NCI-H526 treated with DMSO at 0.1 percent for 48 hours (cell line): ENCODE data around the gene NMU.
A peak's percentile ranks its signal among the peaks of the same experiment; 100 is the strongest.
"Not testable (repeated sequence)": the region's sequence is repeated elsewhere in the genome, so short reads cannot be mapped to it uniquely, and the experiment has no call there.

ENCODE experiments used
- DNase-seq: peaks from one replicate; lab custom pipeline; 2025; lab: John Stamatoyannopoulos, UW

Gene NMU

DNA sequence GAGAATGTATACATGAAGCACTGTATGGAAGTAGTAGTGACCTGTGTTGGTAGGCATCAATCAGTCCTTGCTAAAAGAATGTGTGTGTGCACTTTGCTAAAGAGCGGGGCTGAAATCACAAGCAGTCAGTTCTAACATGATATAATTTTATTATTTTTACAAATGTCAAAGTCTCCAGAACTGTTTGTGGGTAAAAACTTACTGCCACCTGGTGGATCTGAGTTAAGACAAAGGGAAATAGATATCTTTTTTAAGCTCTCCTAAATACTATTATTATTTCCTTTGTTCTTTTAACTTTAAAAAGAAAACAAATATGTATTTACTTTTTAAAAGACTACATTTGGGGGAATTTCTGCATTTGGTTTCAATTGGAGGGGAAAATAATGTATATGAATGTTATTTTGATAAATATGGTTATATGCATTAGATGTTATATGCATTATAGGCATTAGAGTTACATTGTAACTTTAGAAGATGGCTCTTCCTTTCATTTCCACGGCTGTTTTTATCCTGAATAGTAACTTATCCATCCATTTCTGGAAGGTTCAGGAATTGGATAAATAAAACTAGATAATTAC, 81.6 kb downstream of the NMU start:
- DNase-seq: no peak

- DNase-seq: no peak
Measured at GRCh38 chr4:55553441-55554201, 82.5 kb downstream of the NMU start.

GRCh38 chr4:55551964-55552363, 84.1 kb downstream of the NMU start:
- DNase-seq: not testable (repeated sequence)

GRCh38 chr4:55549888-55550287, 86.2 kb downstream of the NMU start:
- no peak for DNase-seq

DNA sequence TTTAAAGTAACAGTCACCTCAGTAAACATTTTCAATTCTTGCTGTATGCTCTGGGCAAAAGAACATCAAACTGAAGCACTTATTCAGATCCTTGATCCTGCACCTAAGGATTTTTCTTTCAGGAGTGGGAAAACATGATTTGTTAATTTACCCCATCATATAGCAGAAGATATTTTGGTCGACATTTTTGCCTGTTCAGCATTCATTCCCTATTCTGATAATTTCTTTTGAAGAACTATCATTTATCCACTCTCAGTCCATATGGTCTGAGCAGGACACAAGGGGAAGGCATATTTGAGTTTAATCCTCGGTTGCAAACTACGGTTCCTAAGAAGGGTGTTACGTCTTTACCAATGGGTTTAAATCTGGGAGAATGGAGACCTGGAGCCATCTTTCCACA, 88.2 kb downstream of the NMU start:
- DNase-seq: no peak

GRCh38 chr4:55547466-55547770, 88.7 kb downstream of the NMU start:
- no peak for DNase-seq

- peak; percentile 87 for DNase-seq
Measured at GRCh38 chr4:55546756-55547465, 89.2 kb downstream of the NMU start, which contains the start of gene CLOCK. TSS of gene CLOCK (minus strand) at chr4:55546909. CDS start at chr4:55482785, 64,124 bp downstream.

DNA sequence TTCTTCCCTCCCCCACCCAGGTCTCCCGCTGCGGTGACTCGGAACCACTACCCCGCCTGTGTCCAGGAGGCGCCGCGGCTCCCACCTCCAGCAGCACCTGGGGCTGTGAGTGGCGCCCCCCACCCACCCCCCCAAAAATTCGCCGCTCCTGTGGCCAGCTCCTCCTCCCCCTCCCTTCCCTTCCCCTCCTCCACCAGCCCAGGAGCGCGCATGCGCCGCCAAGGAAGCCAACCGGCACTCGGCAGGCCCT, 89.7 kb downstream of the NMU start:
- DNase-seq: no peak

- peak; percentile 78 for DNase-seq
Measured at GRCh38 chr4:55545641-55546505, 90.2 kb downstream of the NMU start.
